Duodenal mucosa (tissue), 2 donors: ENCODE measurements around the gene HSPA12B.

Experiments
- H3K27ac ChIP-seq: one replicate; pipeline ENCODE4 v1.7.0; 2013; ENCODE audit warnings: low read depth, low read length
- H3K27me3 ChIP-seq, 2 donors: one replicate each; pipeline ENCODE4 v1.7.0; 2013; ENCODE audit warnings: low read length in 2 of 2, control low read depth in 1 of 2; ENCODE audit not compliant: insufficient read depth in 2 of 2, control insufficient read depth in 1 of 2
- H3K36me3 ChIP-seq, 2 donors: one replicate each; pipeline ENCODE4 v1.7.0; 2013; ENCODE audit warnings: low read length in 2 of 2, control low read depth in 1 of 2; ENCODE audit not compliant: insufficient read depth in 2 of 2, control insufficient read depth in 1 of 2
- H3K4me1 ChIP-seq, 2 donors: one replicate each; pipeline ENCODE4 v1.7.0; 2013; ENCODE audit warnings: low read length in 2 of 2, control low read depth in 1 of 2; ENCODE audit not compliant: insufficient read depth in 2 of 2, control insufficient read depth in 1 of 2
- H3K4me3 ChIP-seq, 2 donors: one replicate each; pipeline ENCODE4 v1.7.0; 2013; ENCODE audit warnings: low read length in 2 of 2, low read depth in 1 of 2
- H3K9ac ChIP-seq, 2 donors: one replicate each; pipeline ENCODE4 v1.7.0; 2013; ENCODE audit warnings: low read length in 2 of 2, low read depth in 1 of 2
- H3K9me3 ChIP-seq, 2 donors: one replicate each; pipeline ENCODE4 v1.7.0; 2013; ENCODE audit warnings: low read length in 2 of 2, control low read depth in 1 of 2; ENCODE audit not compliant: control insufficient read depth in 1 of 2

HSPA12B gene

GRCh38 chr20:3714092-3714491 lies 18.4 kb upstream of the HSPA12B start:
- no peak overlapping the region for H3K4me3 ChIP-seq
- no peaks in the 10 kb centered on the region for H3K4me1 ChIP-seq
- H3K27me3 ChIP-seq, result peaks cover 0 to 2% of the 10 kb centered on the region in 2 donors
- H3K36me3 ChIP-seq, result no peaks in the 10 kb centered on the region
- no peak overlapping the region for H3K27ac ChIP-seq
- no peaks in the 10 kb centered on the region for H3K9me3 ChIP-seq
- no peak overlapping the region for H3K9ac ChIP-seq

- Histone ChIP-seq H3K9me3 (no peaks in the 10 kb centered on the region), H3K36me3 (no peaks in the 10 kb centered on the region), H3K4me1 (no peaks in the 10 kb centered on the region), H3K9ac (no peak overlapping the region), H3K4me3 (no peak overlapping the region), H3K27me3 (peaks cover 7 to 9% of the 10 kb centered on the region in 2 donors), H3K27ac (no peak overlapping the region)
These were observed 16.2 kb upstream of the HSPA12B start for GRCh38 chr20:3716195-3716834.

GRCh38 chr20:3719046-3719445 lies 13.4 kb upstream of the HSPA12B start:
- Histone ChIP-seq H3K27ac (no peak overlapping the region), H3K4me3 (no peak overlapping the region), H3K4me1 (no peaks in the 10 kb centered on the region), H3K27me3 (peaks cover 7% of the 10 kb centered on the region in 2 donors), H3K9ac (no peak overlapping the region), H3K36me3 (no peaks in the 10 kb centered on the region), H3K9me3 (no peaks in the 10 kb centered on the region)

GRCh38 chr20:3720068-3720467 lies 12.4 kb upstream of the HSPA12B start:
- H3K9me3 ChIP-seq, result no peaks in the 10 kb centered on the region
- H3K4me1 ChIP-seq, result no peaks in the 10 kb centered on the region
- H3K27ac ChIP-seq, result no peak overlapping the region
- peaks cover 7 to 9% of the 10 kb centered on the region in 2 donors for H3K27me3 ChIP-seq
- H3K4me3 ChIP-seq, result no peak overlapping the region
- no peaks in the 10 kb centered on the region for H3K36me3 ChIP-seq
- H3K9ac ChIP-seq, result no peak overlapping the region

- H3K4me3 ChIP-seq, result no peak overlapping the region
- H3K27me3 ChIP-seq, result peaks cover 7 to 9% of the 10 kb centered on the region in 2 donors
- no peaks in the 10 kb centered on the region for H3K4me1 ChIP-seq
- no peaks in the 10 kb centered on the region for H3K36me3 ChIP-seq
- H3K27ac ChIP-seq, result no peak overlapping the region
- no peaks in the 10 kb centered on the region for H3K9me3 ChIP-seq
- H3K9ac ChIP-seq, result no peak overlapping the region
These were observed 11.9 kb upstream of the HSPA12B start for GRCh38 chr20:3720626-3721025.

DNA sequence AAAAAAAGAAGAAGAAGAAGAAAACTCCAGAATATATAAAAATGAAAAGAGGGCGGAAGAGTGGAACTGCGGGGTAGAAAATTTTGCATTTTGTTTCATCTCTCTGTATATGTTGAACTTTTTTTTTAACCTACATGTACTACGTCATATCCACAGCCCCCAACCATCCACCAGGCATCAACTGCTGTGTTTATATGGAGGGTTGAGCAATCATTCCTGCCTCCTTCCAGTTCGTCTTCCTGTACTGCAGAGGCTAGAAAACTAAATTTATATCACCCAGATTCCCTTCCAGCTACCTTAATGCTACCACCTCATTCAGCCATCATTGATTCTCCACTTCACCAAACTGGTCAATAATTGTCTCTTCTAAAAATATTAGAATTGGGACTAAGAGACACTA lies 10.6 kb upstream of the HSPA12B start:
- Histone ChIP-seq H3K27ac (no peak overlapping the region), H3K4me1 (no peaks in the 10 kb centered on the region), H3K27me3 (peaks cover 7 to 9% of the 10 kb centered on the region in 2 donors), H3K9me3 (no peaks in the 10 kb centered on the region), H3K36me3 (no peaks in the 10 kb centered on the region), H3K4me3 (no peak overlapping the region), H3K9ac (no peak overlapping the region)

- H3K4me1 ChIP-seq, result no peaks in the 10 kb centered on the region
- no peak overlapping the region for H3K9ac ChIP-seq
- no peaks in the 10 kb centered on the region for H3K9me3 ChIP-seq
- H3K4me3 ChIP-seq, result no peak overlapping the region
- no peak overlapping the region for H3K27ac ChIP-seq
- H3K27me3 ChIP-seq, result peaks cover 9 to 10% of the 10 kb centered on the region in 2 donors
- H3K36me3 ChIP-seq, result no peaks in the 10 kb centered on the region
These were observed 9.2 kb upstream of the HSPA12B start for GRCh38 chr20:3723284-3723683.

GRCh38 chr20:3724356-3724755 lies 8.1 kb upstream of the HSPA12B start:
- Histone ChIP-seq H3K4me3 (no peak overlapping the region), H3K27me3 (peaks cover 9 to 12% of the 10 kb centered on the region in 2 donors), H3K27ac (no peak overlapping the region), H3K9me3 (no peaks in the 10 kb centered on the region), H3K36me3 (no peaks in the 10 kb centered on the region), H3K4me1 (no peaks in the 10 kb centered on the region), H3K9ac (no peak overlapping the region)

- no peaks in the 10 kb centered on the region for H3K36me3 ChIP-seq
- no peak overlapping the region for H3K27ac ChIP-seq
- no peaks in the 10 kb centered on the region for H3K4me1 ChIP-seq
- H3K9ac ChIP-seq, result no peak overlapping the region
- peaks cover 9 to 14% of the 10 kb centered on the region in 2 donors for H3K27me3 ChIP-seq
- H3K4me3 ChIP-seq, result no peak overlapping the region
- H3K9me3 ChIP-seq, result no peaks in the 10 kb centered on the region
These were observed 5.0 kb upstream of the HSPA12B start for GRCh38 chr20:3727401-3728021.

DNA sequence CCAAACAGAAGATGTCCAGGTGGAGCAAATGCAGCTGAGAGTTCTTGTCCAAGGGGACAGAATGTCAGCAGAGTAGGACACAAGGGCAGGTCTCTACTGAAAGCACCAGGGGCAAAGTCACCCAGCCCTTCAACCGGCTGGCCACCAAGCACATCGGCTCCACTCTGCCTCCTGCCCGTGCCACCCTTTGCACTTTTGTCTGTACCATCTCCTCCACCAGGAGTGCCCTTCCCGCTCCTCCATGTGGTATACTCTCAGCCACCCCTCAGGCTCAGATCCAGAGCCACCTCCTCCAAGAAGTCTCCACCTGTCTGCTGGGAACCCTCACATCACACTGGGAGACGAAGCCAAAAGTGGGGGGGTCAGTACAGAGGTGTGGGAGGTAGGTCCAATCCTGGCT lies 4.1 kb upstream of the HSPA12B start:
- H3K36me3 ChIP-seq, result no peaks in the 10 kb centered on the region
- H3K27ac ChIP-seq, result no peak overlapping the region
- no peak overlapping the region for H3K9ac ChIP-seq
- H3K9me3 ChIP-seq, result no peaks in the 10 kb centered on the region
- no peaks in the 10 kb centered on the region for H3K4me1 ChIP-seq
- no peak overlapping the region for H3K4me3 ChIP-seq
- H3K27me3 ChIP-seq, result peaks cover 17 to 21% of the 10 kb centered on the region in 2 donors
